Liver (tissue), 9 donors: ENCODE measurements around the gene GCN1. TPM values are rescaled to one million over a fixed set of nuclear protein-coding genes. Genes with fewer than 3 reads are reported as not detected.
"Not testable (repeated sequence)": the region's sequence is repeated elsewhere in the genome, so short reads cannot be mapped to it uniquely, and the experiment has no call there.

Experiments
- DNase-seq: peaks from one replicate; pipeline ENCODE4 v3.0.0-alpha.2; 2017; ENCODE audit warnings: low spot score
- H3K27ac ChIP-seq, 2 donors: one replicate each; pipeline ENCODE4 v1.7.0; 2013; ENCODE audit warnings: inconsistent platforms in 2 of 2, low read length in 2 of 2, control low read depth in 1 of 2, low read depth in 1 of 2, mild to moderate bottlenecking in 1 of 2
- H3K27me3 ChIP-seq, 4 donors: one replicate each; pipeline versions ENCODE4 v1.6.1 to v1.7.0; 2013; ENCODE audit warnings: low read length in 3 of 4, inconsistent platforms in 1 of 4, mild to moderate bottlenecking in 1 of 4, moderate library complexity in 1 of 4; ENCODE audit not compliant: control insufficient read depth in 4 of 4, insufficient read depth in 4 of 4
- H3K36me3 ChIP-seq, 4 donors: one replicate each; pipeline versions ENCODE4 v1.6.1 to v1.7.0; 2013; ENCODE audit warnings: low read length in 3 of 4, mild to moderate bottlenecking in 3 of 4, low read depth in 1 of 4, moderate library complexity in 1 of 4; ENCODE audit not compliant: control insufficient read depth in 4 of 4, insufficient read depth in 3 of 4
- H3K4me1 ChIP-seq, 4 donors: one replicate each; pipeline versions ENCODE4 v1.6.1 to v1.7.0; 2013; ENCODE audit warnings: low read length in 3 of 4, mild to moderate bottlenecking in 3 of 4, moderate library complexity in 1 of 4; ENCODE audit not compliant: control insufficient read depth in 4 of 4, insufficient read depth in 4 of 4
- H3K4me3 ChIP-seq, 3 donors: one replicate each; pipeline versions ENCODE4 v1.6.1 to v1.7.0; 2013; ENCODE audit warnings: low read length in 3 of 3, control low read depth in 1 of 3, low read depth in 1 of 3, mild to moderate bottlenecking in 1 of 3
- H3K9ac ChIP-seq, 2 donors: one replicate each; pipeline ENCODE4 v1.7.0; 2013; ENCODE audit warnings: low read length in 2 of 2, mild to moderate bottlenecking in 2 of 2, moderate library complexity in 2 of 2, control low read depth in 1 of 2, low read depth in 1 of 2
- H3K9me3 ChIP-seq, 4 donors: one replicate each; pipeline versions ENCODE4 v1.6.1 to v1.7.0; 2013; ENCODE audit warnings: low read length in 3 of 4; ENCODE audit not compliant: control insufficient read depth in 4 of 4
- EGR1 ChIP-seq, 2 donors: IDR thresholded peaks; 2 replicates each; pipeline ENCODE4 v1.6.1; 2016 to 2018; ENCODE audit warnings: antibody characterized with exemption in 2 of 2, low read depth in 2 of 2
- FOXA2 ChIP-seq: IDR thresholded peaks from 2 replicates; pipeline ENCODE4 v1.6.1; 2016; ENCODE audit warnings: antibody characterized with exemption
- GABPA ChIP-seq, 2 donors: IDR thresholded peaks in 1 of 2; conservative IDR thresholded peaks in 1 of 2; 2 replicates each; pipeline ENCODE4 v1.6.1; 2016; ENCODE audit warnings: antibody characterized with exemption in 2 of 2, mild to moderate bottlenecking in 1 of 2, moderate library complexity in 1 of 2
- HNF4G ChIP-seq: IDR thresholded peaks from 2 replicates; pipeline ENCODE4 v1.6.1; 2016; ENCODE audit warnings: antibody characterized with exemption
- JUND ChIP-seq, 2 donors: IDR thresholded peaks; 2 replicates each; pipeline ENCODE4 v1.6.1; 2016; ENCODE audit warnings: antibody characterized with exemption in 2 of 2
- NR2F2 ChIP-seq: IDR thresholded peaks from 2 replicates; pipeline ENCODE4 v1.6.1; 2016; ENCODE audit warnings: antibody characterized with exemption
- RAD21 ChIP-seq, 2 donors: IDR thresholded peaks; 2 replicates each; pipeline ENCODE4 v1.6.1; 2016; ENCODE audit warnings: antibody characterized with exemption in 2 of 2, mild to moderate bottlenecking in 2 of 2
- RXRA ChIP-seq, 2 donors: IDR thresholded peaks; 2 replicates each; pipeline ENCODE4 v1.6.1; 2017 to 2018; ENCODE audit warnings: antibody characterized with exemption in 2 of 2, mild to moderate bottlenecking in 1 of 2
- SP1 ChIP-seq: IDR thresholded peaks from 2 replicates; pipeline ENCODE4 v1.6.1; 2018; ENCODE audit warnings: antibody characterized with exemption, mild to moderate bottlenecking
- TAF1 ChIP-seq: conservative IDR thresholded peaks from 2 replicates; pipeline ENCODE4 v1.6.1; 2016; ENCODE audit warnings: antibody characterized with exemption, mild to moderate bottlenecking
- WGBS: extraction: QIAGEN DNeasy Blood & Tissue Kit; methylation state at CpG from one replicate; pipeline ENCODE4 v1.1.7; 2013; 5-methylcytosine and 5-hydroxymethylcytosine counted together
- polyA plus RNA-seq, 2 donors: library from polyadenylated mRNA; stranded (reverse) in 1 of 2; unstranded in 1 of 2; fragments of 200-250 nt in 1 of 2; fragments of >200 nt in 1 of 2; fragmentation: Nextera tagmentation in 1 of 2; extraction: Ambion mirVana in 1 of 2; gene quantifications; one replicate each; pipeline versions ENCODE4 v1.2.1 to v1.2.3, GENCODE V29; 2013 to 2015
- total RNA-seq, 2 donors: library from RNA; depleted of rRNA; stranded (reverse); fragments of >200 nt; gene quantifications; one replicate each; pipeline ENCODE4 v1.2.3, GENCODE V29; 2014
- TF ChIP-seq, protein P1 (sequence below): IDR thresholded peaks from 2 replicates; pipeline ENCODE4 v1.6.1; 2016; ENCODE audit warnings: antibody characterized with exemption, mild to moderate bottlenecking
- TF ChIP-seq, protein P2 (sequence below): IDR thresholded peaks from 2 replicates; pipeline ENCODE4 v1.6.1; 2016; ENCODE audit warnings: antibody characterized with exemption
- TF ChIP-seq, protein P3 (sequence below): IDR thresholded peaks from 2 replicates; pipeline ENCODE4 v1.6.1; 2016; ENCODE audit warnings: antibody characterized with exemption
- donor health status: healthy.
- donor health status: healthy.
- donor health status: healthy.
- donor health status: healthy.
- donor health status: healthy.

GCN1 gene
- total and polyA plus RNA-seq, 4 donors, result 7.3 to 78.6 (median 25.8) TPM

GRCh38 chr12:120237360-120238171 lies 43.1 kb upstream of the GCN1 start (continued):
- TF ChIP-seq, protein P1, sequence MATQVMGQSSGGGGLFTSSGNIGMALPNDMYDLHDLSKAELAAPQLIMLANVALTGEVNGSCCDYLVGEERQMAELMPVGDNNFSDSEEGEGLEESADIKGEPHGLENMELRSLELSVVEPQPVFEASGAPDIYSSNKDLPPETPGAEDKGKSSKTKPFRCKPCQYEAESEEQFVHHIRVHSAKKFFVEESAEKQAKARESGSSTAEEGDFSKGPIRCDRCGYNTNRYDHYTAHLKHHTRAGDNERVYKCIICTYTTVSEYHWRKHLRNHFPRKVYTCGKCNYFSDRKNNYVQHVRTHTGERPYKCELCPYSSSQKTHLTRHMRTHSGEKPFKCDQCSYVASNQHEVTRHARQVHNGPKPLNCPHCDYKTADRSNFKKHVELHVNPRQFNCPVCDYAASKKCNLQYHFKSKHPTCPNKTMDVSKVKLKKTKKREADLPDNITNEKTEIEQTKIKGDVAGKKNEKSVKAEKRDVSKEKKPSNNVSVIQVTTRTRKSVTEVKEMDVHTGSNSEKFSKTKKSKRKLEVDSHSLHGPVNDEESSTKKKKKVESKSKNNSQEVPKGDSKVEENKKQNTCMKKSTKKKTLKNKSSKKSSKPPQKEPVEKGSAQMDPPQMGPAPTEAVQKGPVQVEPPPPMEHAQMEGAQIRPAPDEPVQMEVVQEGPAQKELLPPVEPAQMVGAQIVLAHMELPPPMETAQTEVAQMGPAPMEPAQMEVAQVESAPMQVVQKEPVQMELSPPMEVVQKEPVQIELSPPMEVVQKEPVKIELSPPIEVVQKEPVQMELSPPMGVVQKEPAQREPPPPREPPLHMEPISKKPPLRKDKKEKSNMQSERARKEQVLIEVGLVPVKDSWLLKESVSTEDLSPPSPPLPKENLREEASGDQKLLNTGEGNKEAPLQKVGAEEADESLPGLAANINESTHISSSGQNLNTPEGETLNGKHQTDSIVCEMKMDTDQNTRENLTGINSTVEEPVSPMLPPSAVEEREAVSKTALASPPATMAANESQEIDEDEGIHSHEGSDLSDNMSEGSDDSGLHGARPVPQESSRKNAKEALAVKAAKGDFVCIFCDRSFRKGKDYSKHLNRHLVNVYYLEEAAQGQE, result no peak
- TF ChIP-seq NR2F2 (no peak), TAF1 (no peak)
- TF ChIP-seq, protein P2, sequence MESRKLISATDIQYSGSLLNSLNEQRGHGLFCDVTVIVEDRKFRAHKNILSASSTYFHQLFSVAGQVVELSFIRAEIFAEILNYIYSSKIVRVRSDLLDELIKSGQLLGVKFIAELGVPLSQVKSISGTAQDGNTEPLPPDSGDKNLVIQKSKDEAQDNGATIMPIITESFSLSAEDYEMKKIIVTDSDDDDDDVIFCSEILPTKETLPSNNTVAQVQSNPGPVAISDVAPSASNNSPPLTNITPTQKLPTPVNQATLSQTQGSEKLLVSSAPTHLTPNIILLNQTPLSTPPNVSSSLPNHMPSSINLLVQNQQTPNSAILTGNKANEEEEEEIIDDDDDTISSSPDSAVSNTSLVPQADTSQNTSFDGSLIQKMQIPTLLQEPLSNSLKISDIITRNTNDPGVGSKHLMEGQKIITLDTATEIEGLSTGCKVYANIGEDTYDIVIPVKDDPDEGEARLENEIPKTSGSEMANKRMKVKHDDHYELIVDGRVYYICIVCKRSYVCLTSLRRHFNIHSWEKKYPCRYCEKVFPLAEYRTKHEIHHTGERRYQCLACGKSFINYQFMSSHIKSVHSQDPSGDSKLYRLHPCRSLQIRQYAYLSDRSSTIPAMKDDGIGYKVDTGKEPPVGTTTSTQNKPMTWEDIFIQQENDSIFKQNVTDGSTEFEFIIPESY, result no peak

- H3K36me3 ChIP-seq, H3K27me3 ChIP-seq: not testable (repeated sequence)
- H3K4me1 ChIP-seq, result peaks cover 12 to 49% (median 35%) of the 10 kb centered on the region in 4 donors
Measured at GRCh38 chr12:120236809-120237208, 42.3 kb upstream of the GCN1 start.

DNA sequence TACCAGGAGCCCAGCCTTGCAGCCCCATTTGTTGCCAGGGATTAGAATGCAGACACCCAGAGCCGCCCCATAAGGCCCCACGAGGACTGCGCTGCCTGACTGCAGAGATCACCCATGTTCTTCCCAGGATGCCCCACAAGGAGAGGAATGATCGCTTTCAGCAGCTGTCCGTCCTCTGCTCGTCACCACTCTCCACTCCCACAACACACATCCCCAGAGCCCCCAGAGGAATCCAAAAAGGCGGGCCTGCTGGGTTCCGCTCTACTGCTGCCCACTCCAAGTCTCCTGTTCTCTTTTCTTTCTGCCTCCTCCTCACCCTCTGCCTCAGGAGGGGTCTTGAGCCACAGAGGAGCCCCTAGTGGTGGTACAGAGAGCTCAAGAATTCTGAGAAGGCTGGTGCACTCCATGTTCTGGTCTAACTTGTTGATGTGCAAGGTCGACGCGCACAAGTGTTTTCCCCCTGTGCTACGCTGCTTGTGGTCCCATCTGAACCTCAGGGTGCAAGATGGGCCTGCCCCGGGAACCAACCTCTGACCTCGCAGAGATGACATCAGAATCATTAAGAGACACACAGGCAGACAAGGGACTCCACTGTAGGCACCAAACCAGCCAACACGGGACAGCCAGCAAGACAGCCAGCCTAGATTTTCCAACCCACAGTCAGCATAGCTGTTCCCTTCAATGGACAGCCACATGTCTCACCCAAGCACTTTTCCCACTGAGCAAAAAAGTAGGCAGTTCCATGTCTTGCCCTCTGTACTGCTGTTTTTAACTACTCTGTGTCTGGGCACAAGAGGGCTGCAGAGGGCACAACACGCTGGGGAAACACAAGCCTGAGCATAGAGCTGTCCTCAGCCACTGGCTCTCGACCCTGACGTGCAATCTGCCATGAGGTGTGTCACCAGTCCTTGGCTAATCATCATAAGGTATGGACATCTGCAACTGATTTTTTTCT lies 41.1 kb upstream of the GCN1 start:
- Histone ChIP-seq H3K36me3 (no peaks in the 10 kb centered on the region), H3K27me3 (no peaks in the 10 kb centered on the region), H3K4me1 (peaks cover 15 to 59% (median 44%) of the 10 kb centered on the region in 4 donors), H3K4me3 (no peak overlapping the region), H3K9ac (no peak overlapping the region), H3K27ac (peak overlapping the region; percentile 56 to 79), H3K9me3 (no peaks in the 10 kb centered on the region)
- DNase-seq, result no peak
- 91% methylated on average over 18 of the region's 18 CpGs for WGBS
- TF ChIP-seq JUND (IDR thresholded peaks at IDR 0.05) (no peak), RXRA (IDR thresholded peaks at IDR 0.05) (no peak), RAD21 (IDR thresholded peaks at IDR 0.05) (no peak), FOXA2 (no peak), EGR1 (IDR thresholded peaks at IDR 0.05; ENCODE audit: low read depth in 2 of 2) (no peak), HNF4G (no peak), NR2F2 (no peak), SP1 (no peak), GABPA (IDR thresholded peaks at IDR 0.05 in 1 of 2, conservative IDR thresholded peaks at IDR 0.05 in 1 of 2) (no peak)
- TF ChIP-seq, protein P3, sequence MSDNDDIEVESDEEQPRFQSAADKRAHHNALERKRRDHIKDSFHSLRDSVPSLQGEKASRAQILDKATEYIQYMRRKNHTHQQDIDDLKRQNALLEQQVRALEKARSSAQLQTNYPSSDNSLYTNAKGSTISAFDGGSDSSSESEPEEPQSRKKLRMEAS, result no peak

More at GRCh38 chr12:120236809-120237208, 42.3 kb upstream of the GCN1 start:
- H3K9ac ChIP-seq, H3K4me3 ChIP-seq, DNase-seq, H3K27ac ChIP-seq, H3K9me3 ChIP-seq: not testable (repeated sequence)
- WGBS, result 92% methylated on average over 3 of the region's 3 CpGs
